ENCODE measurements around the gene ARID5B.

GRCh38 chr10:61904733-61905725 lies 3.5 kb downstream of the ARID5B start:
- no peak for TF ChIP-seq CTCF (IDR thresholded peaks at IDR 0.05)
- no peak for TF ChIP-seq POLR2A (IDR thresholded peaks at IDR 0.05)
